Skeletal muscle tissue (tissue), 4 donors: Measurements from ENCODE around the gene MEGF11. TPM values are rescaled to one million over a fixed set of nuclear protein-coding genes. Genes with fewer than 3 reads are reported as not detected.

Source experiments
- H3K27ac ChIP-seq: one replicate; pipeline ENCODE4 v1.7.0; 2013; ENCODE audit warnings: mild to moderate bottlenecking, low read depth, low read length, inconsistent platforms
- H3K27me3 ChIP-seq, 3 donors: one replicate each; pipeline ENCODE4 v1.7.0; 2013; ENCODE audit warnings: low read length in 3 of 3; ENCODE audit not compliant: control insufficient read depth in 3 of 3, insufficient read depth in 3 of 3
- H3K36me3 ChIP-seq, 3 donors: one replicate each; pipeline ENCODE4 v1.7.0; 2013; ENCODE audit warnings: low read length in 3 of 3; ENCODE audit not compliant: control insufficient read depth in 3 of 3, insufficient read depth in 3 of 3
- H3K4me1 ChIP-seq, 3 donors: one replicate each; pipeline ENCODE4 v1.7.0; 2013; ENCODE audit warnings: low read length in 3 of 3, mild to moderate bottlenecking in 3 of 3; ENCODE audit not compliant: control insufficient read depth in 3 of 3, insufficient read depth in 3 of 3
- H3K4me3 ChIP-seq, 3 donors: one replicate each; pipeline ENCODE4 v1.7.0; 2013; ENCODE audit warnings: low read length in 3 of 3
- H3K9ac ChIP-seq, 3 donors: one replicate each; pipeline ENCODE4 v1.7.0; 2013; ENCODE audit warnings: low read length in 3 of 3, mild to moderate bottlenecking in 3 of 3, moderate library complexity in 2 of 3, low read depth in 1 of 3
- H3K9me3 ChIP-seq, 3 donors: one replicate each; pipeline ENCODE4 v1.7.0; 2013; ENCODE audit warnings: low read length in 3 of 3; ENCODE audit not compliant: control insufficient read depth in 3 of 3
- total RNA-seq: library from RNA; depleted of rRNA; stranded (reverse); fragments of >200 nt; gene quantifications from one replicate; pipeline ENCODE4 v1.2.3, GENCODE V29; 2014
- donor health status: Osteomylitis.

The MEGF11 gene
- total RNA-seq, 1 donor from 2014 or later, result 0.52 TPM

DNA sequence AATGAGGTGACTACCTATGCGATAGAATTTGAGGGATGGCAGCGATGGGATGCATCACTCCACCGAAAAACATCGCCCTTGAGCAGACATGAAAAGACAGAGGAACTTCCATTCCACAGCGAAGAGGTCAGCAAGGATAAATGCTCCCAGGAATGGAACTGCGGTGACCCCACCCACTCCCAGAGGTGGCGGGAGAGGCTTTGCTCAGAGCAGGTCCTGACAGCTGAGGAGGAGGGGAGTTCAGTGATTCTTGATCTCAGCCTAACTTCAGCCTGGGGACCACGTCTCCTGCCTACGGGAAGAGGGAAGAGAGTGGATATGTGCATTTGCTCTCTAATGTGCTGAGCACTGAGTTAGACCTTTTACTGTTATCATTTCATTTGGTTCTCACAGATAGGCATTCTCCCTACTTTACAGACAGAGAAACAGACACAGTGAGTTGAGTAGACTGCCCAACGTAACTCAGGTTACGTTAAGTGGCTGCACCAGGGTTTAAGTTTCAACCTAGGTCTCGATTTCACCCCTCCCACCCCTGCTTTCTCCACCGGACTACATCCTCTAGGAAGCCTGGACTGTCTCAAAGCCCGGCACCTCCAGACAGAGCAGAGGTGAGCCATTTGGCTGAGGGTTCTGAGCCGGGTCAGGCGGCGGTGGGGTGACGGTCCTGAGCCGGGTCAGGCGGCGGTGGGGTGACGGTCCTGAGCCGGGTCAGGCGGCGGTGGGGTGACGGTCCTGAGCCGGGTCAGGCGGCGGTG lies 214.3 kb downstream of the MEGF11 start:
- Histone ChIP-seq H3K27ac (no peak overlapping the region), H3K9ac (no peak overlapping the region), H3K4me3 (no peak overlapping the region), H3K9me3 (no peaks in the 10 kb centered on the region), H3K27me3 (peaks cover 27 to 42% (median 35%) of the 10 kb centered on the region in 3 donors), H3K4me1 (peaks cover 9 to 11% (median 9%) of the 10 kb centered on the region in 3 donors), H3K36me3 (no peaks in the 10 kb centered on the region)

DNA sequence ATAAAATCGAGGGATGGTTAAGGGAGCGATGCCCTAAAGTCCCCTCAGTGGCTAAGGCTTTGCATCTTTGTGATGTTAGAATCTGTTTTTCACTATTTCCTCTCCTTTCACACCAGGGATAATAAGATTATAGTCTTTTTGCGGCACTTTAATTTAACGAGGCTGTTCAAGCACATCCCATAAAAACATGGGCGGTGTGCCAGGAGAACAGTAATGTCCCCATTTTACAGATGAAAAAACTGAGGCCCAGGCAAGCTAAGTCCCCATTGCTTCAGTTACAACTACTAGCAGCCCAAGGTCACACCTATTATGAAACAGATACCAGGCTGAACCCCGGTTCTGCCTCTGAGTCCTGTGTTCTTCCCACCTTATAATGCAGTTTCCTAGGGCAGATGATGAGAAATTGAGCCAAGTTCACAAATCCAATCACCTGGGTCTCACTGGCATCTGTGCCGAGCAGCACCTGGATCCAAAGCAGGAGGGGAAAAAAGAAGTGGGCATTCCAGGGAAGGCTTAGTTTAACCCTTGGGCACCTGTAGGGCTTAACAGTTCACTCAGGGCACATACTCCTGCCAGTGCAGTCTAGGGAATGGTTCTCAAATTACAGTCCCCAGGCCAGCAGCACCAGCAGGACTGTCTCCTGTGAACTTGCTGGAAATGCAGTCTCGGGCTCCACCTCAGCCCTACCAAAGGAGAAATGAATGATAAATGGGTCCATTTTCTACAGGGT lies 215.0 kb downstream of the MEGF11 start:
- H3K36me3 ChIP-seq, result no peaks in the 10 kb centered on the region
- H3K9ac ChIP-seq, result no peak overlapping the region
- H3K9me3 ChIP-seq, result no peaks in the 10 kb centered on the region
- peaks cover 9 to 11% (median 9%) of the 10 kb centered on the region in 3 donors for H3K4me1 ChIP-seq
- H3K27ac ChIP-seq, result no peak overlapping the region
- no peak overlapping the region for H3K4me3 ChIP-seq
- H3K27me3 ChIP-seq, result peaks cover 27 to 42% (median 32%) of the 10 kb centered on the region in 3 donors

DNA sequence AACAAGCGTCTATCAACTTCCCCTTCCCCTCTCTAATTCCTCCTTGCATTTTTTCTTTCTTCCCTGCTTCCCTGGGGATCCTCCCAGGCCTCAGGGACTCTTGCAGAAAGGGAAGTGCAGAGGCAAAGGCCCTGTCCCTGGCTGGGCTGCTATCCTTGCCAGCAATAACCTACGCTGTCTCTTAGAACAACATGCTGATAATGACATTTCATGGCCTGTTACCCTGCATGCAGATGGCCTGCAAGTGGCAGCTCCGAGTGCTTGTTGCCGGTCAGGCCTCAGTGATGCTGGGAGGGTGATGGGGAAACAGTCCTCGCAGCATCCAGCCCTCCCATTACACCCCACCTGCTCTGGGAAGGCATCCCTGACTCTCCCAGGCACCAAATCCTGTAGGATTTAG lies 216.7 kb downstream of the MEGF11 start:
- peaks cover 27 to 37% (median 35%) of the 10 kb centered on the region in 3 donors for H3K27me3 ChIP-seq
- peaks cover 0 to 4% (median 0%) of the 10 kb centered on the region in 3 donors for H3K9me3 ChIP-seq
- H3K4me3 ChIP-seq, result no peak overlapping the region
- peaks cover 9 to 11% (median 9%) of the 10 kb centered on the region in 3 donors for H3K4me1 ChIP-seq
- no peaks in the 10 kb centered on the region for H3K36me3 ChIP-seq
- H3K9ac ChIP-seq, result no peak overlapping the region
- no peak overlapping the region for H3K27ac ChIP-seq

DNA sequence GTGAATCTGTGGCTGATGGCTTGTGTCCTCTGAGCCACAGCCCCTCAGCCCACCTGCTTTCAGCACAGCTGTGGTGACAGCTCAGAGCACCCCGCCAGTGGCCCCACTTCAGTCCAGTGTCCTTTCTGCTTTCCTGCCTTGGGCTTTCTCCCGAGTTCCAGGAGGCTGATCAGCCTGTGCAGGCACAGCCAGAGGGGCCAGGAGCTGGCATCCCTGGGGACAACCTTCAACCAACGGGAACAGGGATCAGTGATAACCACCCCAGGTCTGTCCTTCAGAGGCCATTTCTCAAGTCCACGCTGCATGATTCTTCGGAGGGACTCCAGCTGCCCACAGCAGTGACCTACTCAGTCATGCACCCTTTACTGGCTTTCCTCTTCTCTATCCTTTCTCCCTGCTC lies 217.6 kb downstream of the MEGF11 start:
- Histone ChIP-seq H3K9ac (no peak overlapping the region), H3K4me3 (no peak overlapping the region), H3K9me3 (peaks cover 0 to 5% (median 0%) of the 10 kb centered on the region in 3 donors), H3K27me3 (peaks cover 27 to 37% (median 30%) of the 10 kb centered on the region in 3 donors), H3K4me1 (peaks cover 9 to 11% (median 9%) of the 10 kb centered on the region in 3 donors), H3K36me3 (no peaks in the 10 kb centered on the region), H3K27ac (no peak overlapping the region)

DNA sequence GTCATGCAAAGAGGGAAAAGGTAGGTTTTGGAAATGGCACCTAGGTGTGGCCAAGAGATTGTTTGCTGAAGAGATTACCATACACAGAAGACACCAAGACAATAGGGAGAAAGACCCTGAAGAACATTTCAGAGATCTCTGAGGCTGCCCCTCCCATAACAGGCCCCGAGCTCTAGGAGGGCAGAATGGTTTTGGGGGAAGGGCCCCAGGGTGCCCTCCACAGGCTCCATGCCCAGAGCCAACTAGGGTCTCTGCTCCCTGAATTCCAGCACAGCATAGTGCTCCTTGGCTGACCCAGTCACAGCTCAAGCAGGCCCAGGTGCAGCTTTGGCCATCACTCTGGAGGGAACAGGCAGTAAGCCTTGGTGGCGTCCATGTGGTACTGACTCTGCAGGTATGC lies 220.4 kb downstream of the MEGF11 start:
- no peak overlapping the region for H3K27ac ChIP-seq
- H3K36me3 ChIP-seq, result no peaks in the 10 kb centered on the region
- no peak overlapping the region for H3K9ac ChIP-seq
- H3K9me3 ChIP-seq, result peaks cover 0 to 5% (median 0%) of the 10 kb centered on the region in 3 donors
- peaks cover 16 to 24% (median 22%) of the 10 kb centered on the region in 3 donors for H3K27me3 ChIP-seq
- H3K4me1 ChIP-seq, result no peaks in the 10 kb centered on the region
- H3K4me3 ChIP-seq, result no peak overlapping the region

DNA sequence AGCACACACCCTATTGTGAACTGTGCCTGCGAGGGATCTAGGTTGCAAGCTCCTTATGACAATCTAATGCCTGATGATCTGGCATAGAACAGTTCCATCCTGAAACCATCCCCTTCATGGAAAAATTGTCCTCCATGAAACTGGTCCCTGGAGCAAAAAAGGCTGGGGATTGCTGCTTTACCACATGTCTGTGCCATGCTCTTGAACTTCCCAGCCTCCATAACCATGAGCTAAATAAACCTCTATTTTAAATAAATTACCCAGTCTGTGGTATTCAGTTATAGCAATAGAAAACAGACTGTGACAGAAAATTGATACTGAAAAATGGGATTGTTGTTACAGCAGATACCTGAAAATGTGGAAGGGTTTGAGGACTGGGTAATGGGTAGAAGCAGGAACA lies 221.5 kb downstream of the MEGF11 start:
- no peak overlapping the region for H3K9ac ChIP-seq
- H3K4me3 ChIP-seq, result no peak overlapping the region
- no peaks in the 10 kb centered on the region for H3K4me1 ChIP-seq
- H3K27ac ChIP-seq, result no peak overlapping the region
- H3K9me3 ChIP-seq, result peaks cover 0 to 5% (median 0%) of the 10 kb centered on the region in 3 donors
- H3K36me3 ChIP-seq, result no peaks in the 10 kb centered on the region
- peaks cover 12 to 16% (median 15%) of the 10 kb centered on the region in 3 donors for H3K27me3 ChIP-seq

DNA sequence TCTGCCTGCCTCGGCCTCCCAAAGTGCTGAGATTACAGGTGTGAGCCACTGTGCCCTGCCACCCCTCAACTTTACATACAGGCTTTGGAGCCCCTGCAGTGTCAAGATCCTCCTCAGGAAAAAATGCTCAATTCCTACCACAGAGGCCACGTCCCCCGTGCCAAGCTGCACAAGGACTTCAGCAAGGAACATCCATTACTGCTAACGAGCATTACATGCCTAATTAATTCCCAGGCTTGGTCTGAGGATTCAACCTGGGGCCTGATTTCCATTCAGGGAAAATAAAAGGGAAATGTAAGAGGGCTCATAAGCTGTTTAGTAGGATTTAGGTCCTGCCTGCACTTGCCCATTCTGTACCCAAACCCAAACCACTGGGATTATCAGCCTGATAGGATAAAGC lies 222.9 kb downstream of the MEGF11 start:
- Histone ChIP-seq H3K27me3 (peaks cover 0 to 13% (median 4%) of the 10 kb centered on the region in 3 donors), H3K9ac (no peak overlapping the region), H3K4me1 (no peaks in the 10 kb centered on the region), H3K36me3 (no peaks in the 10 kb centered on the region), H3K27ac (no peak overlapping the region), H3K9me3 (peaks cover 0 to 5% (median 0%) of the 10 kb centered on the region in 3 donors), H3K4me3 (no peak overlapping the region)

DNA sequence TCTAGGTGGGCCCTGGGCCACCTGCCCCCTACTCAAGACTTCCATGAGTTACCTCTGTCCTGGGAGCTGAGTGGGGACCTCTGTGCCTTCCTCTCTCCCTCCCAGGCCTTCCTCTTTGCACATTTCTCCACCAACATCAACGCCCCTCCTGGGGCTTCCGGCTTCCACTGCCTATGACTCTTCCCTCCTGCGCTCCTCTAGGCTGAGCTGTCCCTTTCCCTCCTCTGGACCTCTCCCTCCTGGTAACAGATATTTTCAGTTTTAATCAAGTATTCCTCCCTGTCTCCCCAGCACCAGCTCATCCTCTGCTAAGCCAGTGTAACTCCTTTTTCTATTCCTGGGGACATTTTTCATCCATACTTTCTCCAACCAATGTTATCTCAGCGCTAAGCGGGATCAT lies 223.9 kb downstream of the MEGF11 start:
- peaks cover 0 to 5% (median 0%) of the 10 kb centered on the region in 3 donors for H3K9me3 ChIP-seq
- no peak overlapping the region for H3K9ac ChIP-seq
- no peaks in the 10 kb centered on the region for H3K4me1 ChIP-seq
- no peaks in the 10 kb centered on the region for H3K36me3 ChIP-seq
- H3K27ac ChIP-seq, result no peak overlapping the region
- H3K4me3 ChIP-seq, result no peak overlapping the region
- H3K27me3 ChIP-seq, result peaks cover 0 to 16% (median 4%) of the 10 kb centered on the region in 3 donors

DNA sequence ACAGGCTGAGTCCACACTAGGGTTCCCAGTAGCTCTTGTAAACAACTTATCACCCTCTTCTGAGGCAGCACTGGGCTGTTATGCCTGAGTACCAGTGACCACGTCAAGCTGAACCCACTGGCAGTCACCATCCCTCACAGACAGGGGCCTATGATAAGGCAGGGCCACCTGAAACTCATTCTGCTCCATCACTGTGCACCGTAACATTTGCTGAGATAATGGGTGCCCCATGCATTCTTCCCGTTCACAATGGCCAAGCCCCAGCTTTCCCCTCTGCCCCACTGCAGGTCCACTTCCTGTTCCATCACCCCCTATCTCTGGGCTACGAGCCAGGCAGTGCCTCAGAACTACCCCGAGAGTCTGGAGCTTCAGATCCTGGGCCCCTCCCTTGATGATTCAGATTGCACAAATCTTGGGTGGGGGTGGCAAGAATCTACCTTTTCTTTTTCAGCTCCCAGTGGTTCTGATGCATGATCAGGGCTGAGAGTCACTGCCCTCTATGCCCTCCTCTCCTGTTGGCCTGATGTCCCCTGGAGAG lies 226.2 kb downstream of the MEGF11 start:
- Histone ChIP-seq H3K4me3 (no peak overlapping the region), H3K27me3 (peaks cover 0 to 11% (median 0%) of the 10 kb centered on the region in 3 donors), H3K36me3 (no peaks in the 10 kb centered on the region), H3K9me3 (peaks cover 0 to 3% (median 0%) of the 10 kb centered on the region in 3 donors), H3K4me1 (no peaks in the 10 kb centered on the region), H3K9ac (no peak overlapping the region), H3K27ac (no peak overlapping the region)

DNA sequence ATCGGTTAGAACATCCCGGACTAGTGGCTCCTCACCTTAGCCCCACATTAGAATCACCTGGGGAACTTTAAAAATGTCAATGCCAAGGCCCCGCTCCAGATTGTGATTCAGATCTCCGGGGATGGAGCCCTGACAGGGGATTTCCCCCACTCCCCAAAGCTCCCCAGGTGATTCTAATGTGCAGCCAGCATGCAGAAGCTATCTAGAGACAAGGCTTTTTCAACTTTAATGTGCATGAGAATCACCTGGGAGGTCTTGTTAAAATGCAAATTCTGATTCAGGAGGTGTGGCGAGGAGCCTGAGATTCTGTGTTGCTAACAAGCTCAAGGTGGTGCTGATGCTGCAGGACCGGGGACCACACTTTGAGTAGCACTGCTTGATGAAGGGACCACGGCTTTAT lies 227.6 kb downstream of the MEGF11 start:
- H3K36me3 ChIP-seq, result no peaks in the 10 kb centered on the region
- H3K27me3 ChIP-seq, result peaks cover 0 to 11% (median 0%) of the 10 kb centered on the region in 3 donors
- H3K9ac ChIP-seq, result no peak overlapping the region
- H3K4me1 ChIP-seq, result no peaks in the 10 kb centered on the region
- no peak overlapping the region for H3K4me3 ChIP-seq
- no peak overlapping the region for H3K27ac ChIP-seq
- H3K9me3 ChIP-seq, result no peaks in the 10 kb centered on the region
